Putamen (tissue), 1 donor: ENCODE data around the gene IKZF1.

Experiments
- DNase-seq: peaks from one replicate; pipeline ENCODE4 v3.0.0-alpha.2; 2016; ENCODE audit warnings: low spot score

IKZF1 gene

GRCh38 chr7:50412973-50413372 lies 108.5 kb downstream of the IKZF1 start:
- no peak for DNase-seq

- no peak for DNase-seq
Measured at GRCh38 chr7:50413561-50413960, 109.0 kb downstream of the IKZF1 start.

GRCh38 chr7:50415844-50416364 lies 111.4 kb downstream of the IKZF1 start:
- DNase-seq = no peak

- DNase-seq = peak; percentile 9
Measured at GRCh38 chr7:50416527-50417182, 112.1 kb downstream of the IKZF1 start.

GRCh38 chr7:50418086-50418515 lies 113.6 kb downstream of the IKZF1 start:
- peak; percentile 41 for DNase-seq

GRCh38 chr7:50418526-50419290 lies 114.2 kb downstream of the IKZF1 start:
- DNase-seq = no peak

- DNase-seq = no peak
Measured at GRCh38 chr7:50421043-50421442, 116.5 kb downstream of the IKZF1 start.

GRCh38 chr7:50422858-50423257 lies 118.3 kb downstream of the IKZF1 start:
- DNase-seq = no peak

- no peak for DNase-seq
Measured at GRCh38 chr7:50423860-50424259, 119.3 kb downstream of the IKZF1 start.

- no peak for DNase-seq
Measured at GRCh38 chr7:50425318-50425717, 120.8 kb downstream of the IKZF1 start.

GRCh38 chr7:50426280-50427045 lies 121.9 kb downstream of the IKZF1 start:
- no peak for DNase-seq

GRCh38 chr7:50427518-50427917 lies 123.0 kb downstream of the IKZF1 start:
- no peak for DNase-seq

- no peak for DNase-seq
Measured at GRCh38 chr7:50428911-50429310, 124.4 kb downstream of the IKZF1 start.

GRCh38 chr7:50431316-50431715 lies 126.8 kb downstream of the IKZF1 start:
- no peak for DNase-seq

GRCh38 chr7:50431722-50432305 lies 127.3 kb downstream of the IKZF1 start:
- DNase-seq = no peak

GRCh38 chr7:50436133-50436806 lies 131.8 kb downstream of the IKZF1 start:
- no peak for DNase-seq

GRCh38 chr7:50446542-50446960 lies 142.0 kb downstream of the IKZF1 start:
- DNase-seq = no peak

- DNase-seq = no peak
Measured at GRCh38 chr7:50448823-50449222, 144.3 kb downstream of the IKZF1 start.

- DNase-seq = no peak
Measured at GRCh38 chr7:50449501-50449880, 145.0 kb downstream of the IKZF1 start.

- peak; percentile 82 for DNase-seq
Measured at GRCh38 chr7:50449881-50450589, 145.5 kb downstream of the IKZF1 start, which contains the start of gene FIGNL1. Gene FIGNL1 (minus strand): TSS chr7:50450350. CDS start chr7:50447287, 3,063 bp downstream.

GRCh38 chr7:50450590-50451032 lies 146.1 kb downstream of the IKZF1 start:
- DNase-seq = no peak
